Measurements from ENCODE around the gene TNFSF11.

The TNFSF11 gene

DNA sequence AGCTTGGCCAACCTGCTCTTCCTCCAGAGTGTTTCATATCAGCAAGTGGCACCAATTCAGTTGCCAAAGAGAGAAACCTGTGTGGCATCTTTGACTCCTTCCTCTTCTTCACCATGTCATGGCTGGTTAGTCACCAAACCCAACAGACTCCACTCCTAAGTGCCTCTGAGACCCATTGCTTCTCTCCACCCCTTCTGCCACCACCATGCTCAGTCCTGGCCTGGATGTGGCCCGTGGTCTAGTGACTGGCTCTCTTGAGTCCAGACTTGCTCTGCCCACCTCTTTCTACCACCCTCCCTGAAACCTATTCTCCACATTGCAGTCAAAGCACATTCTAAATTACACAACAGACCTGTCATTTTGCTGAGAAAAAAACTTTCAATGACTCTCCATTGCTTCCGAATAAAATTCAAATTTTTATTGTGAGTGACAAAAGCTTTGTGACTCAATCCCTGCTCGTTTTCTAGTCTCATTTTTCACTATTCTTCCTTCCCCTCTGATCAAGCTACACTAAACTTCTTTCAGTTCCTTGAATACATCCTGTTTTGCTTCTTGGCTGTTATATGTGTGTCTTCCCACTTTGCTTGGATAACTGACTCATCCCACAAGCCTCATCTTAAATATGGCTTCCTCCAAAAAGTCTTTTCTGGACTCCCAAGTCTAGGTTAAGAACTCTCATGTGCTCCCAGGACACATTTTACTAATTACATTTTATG is 12.0 kb upstream of the TNFSF11 start:
- no peak for DNase-seq

DNA sequence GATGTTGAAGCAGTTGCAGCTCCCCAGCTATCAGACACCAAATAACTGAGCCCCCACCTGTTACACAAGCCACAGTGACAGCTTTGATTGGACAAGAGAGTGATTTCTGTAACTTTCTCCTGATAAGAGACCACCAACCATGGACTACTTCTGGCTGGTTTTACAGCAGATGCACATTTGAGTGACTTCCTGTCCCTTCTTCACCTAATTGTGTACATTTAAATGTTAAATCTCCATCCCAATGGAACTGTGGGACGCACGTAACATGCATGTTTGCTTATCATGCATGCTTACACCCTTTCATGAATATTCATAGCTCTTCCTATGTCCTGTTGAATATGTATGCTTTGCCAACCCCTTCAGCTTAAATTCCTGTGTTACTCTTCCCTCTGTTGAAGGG is 6.0 kb upstream of the TNFSF11 start:
- DNase-seq: peak; percentile 26 to 31

DNA sequence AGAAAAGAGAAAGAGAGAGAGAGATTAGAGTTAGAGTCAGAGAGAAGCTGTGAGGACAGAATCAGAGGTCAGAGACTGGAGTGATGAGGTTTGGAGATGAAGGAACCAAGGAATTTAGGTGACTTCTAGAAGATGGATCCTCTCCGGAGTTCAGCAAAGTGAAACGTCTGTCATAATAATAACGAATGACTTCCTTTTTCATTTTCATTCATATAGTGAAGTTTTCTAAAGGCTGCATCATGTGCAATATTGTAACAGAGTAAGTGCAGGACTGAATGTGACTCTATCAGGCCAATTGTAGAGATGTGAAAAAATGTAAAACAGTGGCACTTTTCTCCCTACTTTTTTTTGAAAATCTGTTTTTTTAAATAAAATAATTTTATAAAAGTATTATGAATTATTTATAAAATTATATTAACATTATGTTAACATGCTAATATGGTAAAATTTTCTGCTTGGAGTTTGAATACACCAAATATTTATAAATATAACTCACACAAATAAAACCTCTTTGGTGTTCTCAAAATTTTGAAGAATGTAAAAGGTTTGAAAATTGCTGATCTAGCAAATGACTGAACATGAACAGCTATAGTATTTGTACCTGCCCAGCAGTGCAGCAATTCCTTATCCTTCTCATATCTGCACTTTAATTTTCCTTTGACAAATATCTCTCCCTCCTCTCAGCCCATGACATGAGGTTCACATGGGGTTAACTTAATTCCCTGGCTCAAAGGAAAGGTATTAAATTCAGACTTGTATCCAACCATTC is 4.2 kb upstream of the TNFSF11 start:
- DNase-seq: no peak

DNA sequence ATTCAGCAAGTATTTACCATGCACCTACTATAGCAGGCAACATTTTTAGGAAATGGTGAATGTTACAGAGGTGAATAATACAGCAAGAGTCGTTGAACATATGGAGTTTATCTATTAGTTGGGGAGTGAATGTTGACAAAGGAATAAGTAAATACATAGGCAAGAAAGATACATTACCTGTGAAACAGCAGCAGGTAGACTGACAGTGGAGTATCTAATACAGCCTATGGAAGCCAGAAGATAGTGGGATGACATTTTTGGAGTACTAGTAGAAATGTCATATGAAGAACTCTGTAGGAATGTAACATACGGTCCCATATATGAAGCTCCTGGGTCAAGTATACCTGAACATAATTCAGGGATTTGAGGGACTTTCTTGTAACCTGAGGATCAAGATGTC is 2.1 kb upstream of the TNFSF11 start:
- no peak for DNase-seq

DNA sequence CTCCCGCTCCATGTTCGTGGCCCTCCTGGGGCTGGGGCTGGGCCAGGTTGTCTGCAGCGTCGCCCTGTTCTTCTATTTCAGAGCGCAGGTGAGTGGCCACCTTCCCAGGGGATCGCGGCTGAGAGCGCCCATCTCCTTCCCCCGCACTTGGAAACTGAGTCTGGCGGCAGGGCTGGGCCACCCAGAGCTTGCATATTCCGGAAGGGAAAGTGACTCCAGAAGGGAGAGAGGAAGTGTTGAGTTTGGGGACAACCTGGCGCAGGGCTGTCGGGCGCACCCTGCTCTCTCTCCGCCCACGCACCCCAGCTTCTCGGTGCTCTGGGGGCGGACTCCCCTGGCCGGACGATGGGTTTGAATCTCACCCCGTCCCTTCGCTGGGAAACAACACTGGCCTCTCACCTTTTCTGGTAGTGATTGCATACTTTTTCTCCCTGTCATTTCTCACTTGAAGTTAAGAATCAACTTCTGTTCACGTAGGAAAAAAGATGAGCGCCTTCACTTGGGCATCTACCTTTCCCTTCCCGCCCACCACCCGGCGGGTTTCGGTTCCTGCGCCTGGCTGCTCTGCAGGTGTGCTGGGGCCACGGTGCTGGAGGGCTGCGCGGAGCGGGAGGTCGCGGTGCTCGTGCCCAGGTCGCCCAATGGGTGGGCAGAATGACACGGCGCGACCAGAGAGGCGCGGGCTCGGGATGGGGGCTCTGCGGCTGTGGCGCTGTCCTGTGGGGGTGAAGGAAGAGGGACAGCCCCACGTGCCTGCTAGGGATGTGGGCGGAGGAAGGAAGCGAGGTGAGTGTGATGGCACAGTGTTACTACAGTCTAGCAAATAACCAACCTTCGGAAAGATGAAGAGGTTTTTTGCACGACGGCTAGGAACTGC is 721 bp downstream of the TNFSF11 start:
- DNase-seq: peak in 1 of 2 experiments; percentile 63

DNA sequence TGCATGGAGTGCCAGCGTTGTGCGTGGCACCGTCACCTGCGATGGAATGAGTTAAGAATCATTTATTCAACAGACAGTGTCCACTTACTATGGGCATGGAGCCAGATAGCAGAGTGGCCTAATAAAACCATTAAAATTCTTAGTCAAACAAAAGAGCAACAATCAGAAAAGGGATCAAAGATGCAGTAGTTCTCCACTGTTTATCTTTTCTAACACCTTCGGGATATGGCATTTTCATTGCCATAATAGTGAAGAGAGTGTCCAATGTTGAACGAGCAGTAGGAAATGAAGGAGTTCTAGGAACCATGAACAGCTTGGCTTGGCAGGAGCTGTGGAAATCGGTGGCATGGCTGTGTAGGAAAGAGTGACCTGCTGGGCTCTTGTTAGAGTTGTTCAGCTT is 2.0 kb downstream of the TNFSF11 start:
- no peak for DNase-seq

DNA sequence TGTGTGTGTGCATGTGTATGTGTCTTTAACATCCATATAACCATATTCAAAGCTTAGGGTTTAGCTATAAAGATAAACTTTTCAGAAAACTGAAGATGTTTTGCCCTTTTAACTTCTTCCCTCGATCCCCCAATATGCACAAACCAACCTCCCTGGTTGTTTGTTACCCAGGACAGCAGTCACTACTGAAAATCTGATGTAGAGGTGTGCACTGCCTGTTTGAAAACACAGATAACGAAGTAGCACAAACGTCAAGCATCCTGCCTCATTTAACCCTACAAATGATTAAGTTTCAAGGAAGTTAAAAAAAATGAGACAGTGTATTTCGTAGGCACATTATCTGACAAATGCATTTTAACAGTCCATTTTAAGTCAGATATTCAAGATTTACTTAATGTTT is 3.6 kb downstream of the TNFSF11 start:
- no peak for DNase-seq

DNA sequence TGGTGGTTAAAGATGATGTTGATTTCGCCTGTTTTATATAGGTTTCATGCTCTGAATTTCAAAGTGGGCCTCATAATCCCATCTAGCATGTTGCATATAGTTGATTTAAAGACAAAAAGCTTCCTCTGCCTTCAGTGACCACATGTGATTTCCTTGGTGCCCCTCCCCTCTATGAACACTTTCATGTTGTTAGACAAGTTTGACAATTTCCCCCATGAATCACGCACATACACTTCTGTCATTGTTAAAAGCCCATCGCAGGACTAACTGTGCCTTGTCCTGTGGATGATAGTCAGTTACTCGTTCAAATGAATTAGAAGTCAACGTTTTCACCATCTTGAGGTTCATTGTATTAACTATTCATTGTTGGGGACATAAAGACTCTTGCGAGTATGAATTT is 6.7 kb downstream of the TNFSF11 start:
- DNase-seq: no peak

DNA sequence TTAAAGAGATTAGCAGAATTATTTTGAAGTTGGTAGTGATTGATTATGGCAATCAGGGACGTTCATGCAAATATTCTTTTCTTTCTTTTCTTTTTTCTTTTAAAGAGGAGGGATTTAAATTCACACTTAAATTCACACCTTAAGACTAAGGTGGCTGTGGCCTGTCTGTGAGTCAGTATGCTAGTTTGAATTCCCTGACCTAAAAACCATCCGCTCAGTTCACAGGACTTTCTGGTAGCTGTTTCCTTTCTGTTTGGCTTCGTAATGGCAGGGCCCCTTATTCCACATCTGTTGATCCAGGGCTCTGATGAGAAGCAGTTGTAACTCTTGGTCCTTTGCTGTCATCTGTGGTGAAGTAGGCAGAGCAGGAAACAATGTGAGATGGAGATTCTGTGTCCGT is 7.5 kb downstream of the TNFSF11 start:
- DNase-seq: no peak

DNA sequence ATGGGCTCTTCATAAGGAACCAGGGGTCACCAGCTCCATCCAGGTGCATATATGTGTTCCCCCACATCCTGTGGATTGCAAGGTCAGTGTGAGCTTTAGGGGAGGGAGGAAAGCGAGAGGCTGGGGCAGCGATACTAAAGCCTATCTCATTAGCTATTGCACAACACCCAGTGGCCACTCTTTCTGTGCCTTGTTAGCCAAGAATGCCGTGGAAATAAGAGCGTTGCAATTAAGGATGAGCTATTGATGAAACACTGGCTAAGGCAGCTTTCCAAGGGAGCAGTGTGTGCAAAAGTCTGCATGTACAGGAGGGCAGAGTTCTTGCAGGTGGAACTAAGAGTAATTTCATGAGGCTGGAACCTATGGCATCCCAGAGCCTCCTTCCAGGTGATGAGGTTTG is 17.6 kb downstream of the TNFSF11 start:
- DNase-seq: no peak

DNA sequence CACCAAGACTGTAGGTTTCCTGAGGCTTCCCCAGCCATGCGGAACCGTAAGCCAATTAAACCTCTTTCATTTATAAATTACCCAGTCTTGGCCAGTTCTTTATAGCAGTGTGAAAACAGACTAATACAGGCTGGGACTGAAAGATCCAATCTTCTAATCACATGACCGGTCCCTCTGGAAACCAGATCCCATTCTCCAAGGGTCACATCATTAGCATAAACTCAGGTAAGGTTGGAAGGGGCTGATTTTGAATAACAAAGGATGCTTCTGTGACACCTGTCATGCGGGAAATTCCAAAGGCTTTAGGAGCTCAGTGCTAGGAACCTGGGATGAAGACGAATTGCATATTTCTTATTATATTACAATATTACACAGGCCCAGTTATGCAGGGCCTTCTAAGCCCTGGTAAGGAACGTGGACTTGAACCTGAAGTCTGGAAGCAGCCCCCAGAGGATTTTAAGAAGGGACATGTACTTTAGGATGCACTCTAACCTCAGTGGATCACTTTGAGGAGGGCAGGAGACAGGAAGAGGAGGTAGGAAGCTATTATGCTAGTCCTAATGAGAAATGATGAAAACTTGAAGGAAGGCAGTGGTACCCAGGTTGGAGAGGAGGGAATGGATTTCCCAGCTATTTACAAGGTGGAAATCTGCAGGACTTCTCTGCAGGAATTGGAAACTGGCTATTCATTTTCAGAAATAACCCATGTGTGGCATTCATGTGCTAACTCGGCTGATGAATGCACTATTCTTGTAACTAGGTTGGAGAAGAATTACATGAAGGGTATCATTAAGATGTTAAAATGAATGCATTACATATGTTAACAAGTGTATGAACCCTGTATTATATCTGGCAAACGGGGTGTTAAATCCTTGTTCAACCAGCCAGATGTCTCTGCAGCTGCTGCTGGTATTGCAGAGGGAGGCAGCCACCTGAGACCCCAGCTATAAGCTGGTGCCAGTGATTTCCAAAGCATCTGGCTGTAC is 19.3 kb downstream of the TNFSF11 start:
- no peak for DNase-seq

DNA sequence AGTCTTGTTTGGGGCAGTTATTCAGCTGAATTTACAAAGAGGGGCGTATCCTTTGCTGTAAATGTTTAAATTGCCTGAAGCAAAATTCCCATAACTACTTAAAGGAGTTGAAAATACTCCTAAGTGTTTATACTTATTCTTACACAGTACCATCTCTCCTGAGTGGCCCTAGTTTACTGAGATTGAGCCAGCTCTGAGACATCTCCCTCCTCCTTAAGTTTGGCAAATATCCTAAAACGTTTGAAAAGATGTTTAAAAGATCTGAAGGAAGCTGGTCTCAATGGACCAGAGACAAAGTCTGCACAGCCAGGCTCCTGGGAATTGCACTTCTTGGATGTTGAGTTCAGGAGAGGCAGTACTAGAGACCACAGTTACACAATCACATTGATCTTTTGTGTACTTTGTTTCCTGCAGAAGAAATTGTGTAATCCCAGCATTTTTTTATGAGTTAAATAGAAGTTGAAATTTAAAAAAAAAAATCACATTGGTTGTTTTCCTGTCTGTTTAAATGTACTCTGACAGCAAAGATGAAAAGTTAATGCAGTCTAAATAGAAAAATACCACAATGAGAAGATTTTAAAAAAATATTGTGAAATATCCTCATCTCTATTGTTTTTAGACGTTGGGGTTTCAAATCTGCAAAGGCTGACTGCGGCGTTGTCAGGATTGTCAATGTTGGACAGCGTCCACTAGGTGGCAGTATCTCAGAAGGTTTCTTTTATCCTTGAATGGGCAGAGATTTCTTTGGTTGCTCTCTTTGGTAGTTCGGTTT is 20.7 kb downstream of the TNFSF11 start:
- peak; percentile 31 to 83 for DNase-seq

DNA sequence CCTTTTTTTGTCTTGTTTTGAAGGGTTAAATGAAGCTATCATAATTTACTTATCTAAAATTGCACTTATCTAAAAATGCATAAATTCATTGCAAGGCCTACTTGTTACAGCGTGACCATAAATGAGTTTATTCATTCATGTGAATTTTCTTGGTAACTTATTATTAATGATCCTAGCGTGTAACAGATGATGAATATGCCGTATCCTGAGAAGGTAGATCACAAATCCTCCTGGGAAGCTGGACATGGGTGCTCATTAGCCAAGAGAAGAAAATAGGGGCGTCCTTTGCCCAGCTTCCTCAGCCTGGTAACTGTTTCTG is 21.3 kb downstream of the TNFSF11 start:
- DNase-seq: no peak

DNA sequence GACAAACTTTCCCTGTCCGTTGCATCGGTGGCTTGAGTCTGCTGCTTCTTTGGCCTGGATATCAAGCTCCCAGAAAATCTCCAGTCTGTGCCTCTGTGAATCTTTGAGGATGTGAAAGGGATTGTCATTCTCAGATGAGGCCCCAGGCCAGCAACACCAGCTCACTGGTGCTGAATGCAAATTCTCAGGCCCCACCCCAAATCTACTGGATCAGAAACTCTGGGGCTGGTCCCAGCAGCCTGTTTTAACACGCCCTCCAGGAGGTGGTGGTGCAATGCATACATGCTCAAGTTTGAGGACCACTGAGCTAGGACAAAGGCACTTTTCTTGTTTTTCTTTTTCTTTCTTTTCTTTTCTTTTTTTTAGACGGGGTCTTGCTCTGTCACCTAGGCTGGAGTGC is 23.6 kb downstream of the TNFSF11 start:
- peak in 1 of 2 experiments; percentile 33 for DNase-seq

DNA sequence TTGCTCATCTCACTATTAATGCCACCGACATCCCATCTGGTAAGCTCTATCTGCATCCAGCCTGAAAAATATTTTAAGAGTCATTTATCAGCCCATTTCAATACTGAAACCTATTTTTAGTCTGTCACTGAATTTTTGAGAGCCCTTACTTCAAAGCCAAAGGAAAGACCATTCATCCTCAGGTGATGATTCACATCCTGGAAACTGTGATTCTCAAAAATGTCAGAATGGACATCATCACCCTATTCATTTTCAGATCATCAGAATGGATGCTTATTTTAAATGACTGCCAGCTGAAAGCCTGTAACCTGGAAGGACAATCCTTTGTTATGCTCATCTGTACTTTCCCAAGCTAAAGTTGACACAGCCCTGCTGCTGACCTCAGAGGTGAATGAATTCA is 27.0 kb downstream of the TNFSF11 start:
- no peak for DNase-seq

DNA sequence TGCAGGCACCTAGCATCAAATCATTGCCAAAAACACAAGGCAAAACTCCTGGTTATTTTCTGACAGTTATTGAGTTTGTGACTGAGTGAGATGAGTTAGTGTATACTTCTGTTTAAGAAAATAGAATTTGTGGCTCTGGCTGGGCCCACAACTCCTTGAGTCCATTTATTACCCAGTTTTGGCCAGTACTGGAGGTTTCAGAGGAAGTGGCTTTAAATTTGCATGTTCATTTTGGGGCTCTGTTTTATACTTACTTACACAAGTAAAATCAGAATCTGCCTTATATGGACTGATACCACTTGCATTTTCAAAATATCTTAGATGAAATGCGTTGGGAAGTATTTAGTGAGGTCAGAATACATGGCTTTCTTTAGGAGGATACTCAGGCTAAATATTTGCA is 29.0 kb downstream of the TNFSF11 start:
- DNase-seq: peak in 1 of 2 experiments; percentile 54

DNA sequence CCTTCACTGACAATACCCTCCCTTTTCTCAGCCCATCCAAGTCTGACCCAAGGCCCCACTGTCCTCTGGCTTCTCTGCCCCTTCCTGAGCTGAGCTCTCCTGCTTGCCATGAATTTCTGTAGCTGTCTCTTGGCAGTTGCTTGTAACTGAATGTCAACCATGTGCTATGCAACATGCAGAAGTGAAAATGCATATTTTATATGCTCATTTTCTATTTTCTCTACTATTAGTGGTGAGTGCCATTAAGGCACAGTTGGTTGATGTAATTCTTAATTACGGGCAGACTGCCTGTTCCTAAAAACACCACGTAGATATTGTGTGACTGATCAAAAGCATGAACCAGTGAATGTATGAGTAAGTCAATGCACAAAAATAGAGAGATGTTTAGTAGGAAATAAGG is 29.6 kb downstream of the TNFSF11 start:
- DNase-seq: no peak

DNA sequence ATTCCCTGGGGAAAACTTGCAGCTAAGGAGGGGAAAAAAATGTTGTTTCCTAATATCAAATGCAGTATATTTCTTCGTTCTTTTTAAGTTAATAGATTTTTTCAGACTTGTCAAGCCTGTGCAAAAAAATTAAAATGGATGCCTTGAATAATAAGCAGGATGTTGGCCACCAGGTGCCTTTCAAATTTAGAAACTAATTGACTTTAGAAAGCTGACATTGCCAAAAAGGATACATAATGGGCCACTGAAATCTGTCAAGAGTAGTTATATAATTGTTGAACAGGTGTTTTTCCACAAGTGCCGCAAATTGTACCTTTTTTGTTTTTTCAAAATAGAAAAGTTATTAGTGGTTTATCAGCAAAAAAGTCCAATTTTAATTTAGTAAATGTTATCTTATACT is 33.6 kb downstream of the TNFSF11 start:
- no peak for DNase-seq

DNA sequence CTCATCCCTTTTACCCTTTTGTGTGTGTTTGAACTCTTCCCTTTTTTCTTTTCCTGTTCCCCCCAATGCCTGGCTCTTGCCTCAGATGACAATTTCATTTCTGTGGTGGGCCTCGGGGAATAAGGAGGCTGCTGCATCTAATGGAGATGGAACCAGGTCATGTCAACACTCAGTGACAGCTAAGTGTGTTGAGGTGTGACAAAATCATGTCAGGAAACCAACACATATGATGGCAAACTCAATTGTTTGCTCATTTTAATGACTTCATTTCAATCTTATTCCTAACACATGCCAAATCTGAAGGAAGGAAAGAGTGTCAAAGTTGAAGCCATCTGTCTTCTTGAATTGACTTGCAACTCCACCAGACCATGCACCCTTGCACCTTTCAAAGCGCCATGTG is 36.7 kb downstream of the TNFSF11 start:
- no peak for DNase-seq

DNA sequence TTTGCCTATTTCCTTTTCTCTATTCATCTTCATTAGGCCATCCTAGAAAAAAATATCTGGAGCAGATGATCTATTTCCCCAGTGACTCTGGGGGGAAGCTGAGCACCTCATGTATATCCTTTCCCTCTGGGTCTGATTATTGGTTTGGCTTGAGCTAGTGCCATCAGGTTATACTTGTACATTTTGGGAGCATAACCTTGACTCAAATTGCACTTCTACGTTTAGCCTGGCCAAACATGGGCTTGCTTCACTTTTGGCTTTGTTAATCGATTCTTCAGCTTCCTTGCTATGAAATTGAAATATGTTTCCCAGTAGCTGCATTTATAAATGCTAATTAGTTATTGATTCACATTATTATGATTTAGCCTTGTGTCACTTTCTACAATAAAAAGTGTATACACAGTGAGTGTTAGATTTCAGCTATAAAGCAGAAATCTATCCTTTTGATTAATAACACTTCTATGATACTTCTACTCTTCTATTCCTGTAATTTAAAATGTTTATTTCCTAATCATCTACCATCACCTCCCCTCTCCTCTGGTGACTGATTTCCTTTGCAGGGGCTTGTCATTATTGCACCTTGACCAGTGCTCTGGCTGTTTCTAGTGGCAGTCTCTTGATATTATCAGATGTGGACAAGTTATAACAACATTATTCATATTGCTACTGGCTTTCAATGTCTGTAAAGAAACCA is 37.3 kb downstream of the TNFSF11 start:
- DNase-seq: no peak
